ENCODE data around the gene SYNE1. TPM values are rescaled to one million over a fixed set of nuclear protein-coding genes. Genes with fewer than 3 reads are reported as not detected.
"Not testable (repeated sequence)": the region's sequence is repeated elsewhere in the genome, so short reads cannot be mapped to it uniquely, and the experiment has no call there.

SYNE1 gene
- total RNA-seq, result 100 to 1,000 TPM; 135 to 160 TPM

- peaks cover 0 to 15% of the 10 kb centered on the region in 2 donors for H3K4me1 ChIP-seq
- no peaks in the 10 kb centered on the region for H3K9me3 ChIP-seq
- no peak for DNase-seq (ENCODE audit: low spot score)
- H3K27ac ChIP-seq, result peak within 1 kb of the TSS; percentile 63 to 73
- H3K27me3 ChIP-seq, result no peaks in the 10 kb centered on the region
- no peaks in the 10 kb centered on the region for H3K36me3 ChIP-seq
- no peak for TF ChIP-seq CTCF (IDR thresholded peaks at IDR 0.05)
- H3K4me3 ChIP-seq, result peak within 1 kb of the TSS; percentile 50 to 75
These were observed at the start of gene SYNE1 for GRCh38 chr6:152637296-152638047. Gene SYNE1, minus strand, starts transcription at chr6:152637362. Its CDS starts 9,031 bp downstream, at chr6:152628331.

- no peak overlapping the region for H3K4me3 ChIP-seq
- no peak for DNase-seq (ENCODE audit: low spot score)
- H3K36me3 ChIP-seq, result no peaks in the 10 kb centered on the region
- no peaks in the 10 kb centered on the region for H3K4me1 ChIP-seq
- TF ChIP-seq CTCF (IDR thresholded peaks at IDR 0.05), result no peak
- H3K27ac ChIP-seq, result no peak overlapping the region
- no peaks in the 10 kb centered on the region for H3K27me3 ChIP-seq
- H3K9me3 ChIP-seq, result no peaks in the 10 kb centered on the region
These were observed 48.7 kb upstream of the SYNE1 start for GRCh38 chr6:152685819-152686218.

GRCh38 chr6:152682935-152683334, 45.8 kb upstream of the SYNE1 start:
- H3K4me3 ChIP-seq; H3K27me3 ChIP-seq; H3K4me1 ChIP-seq; H3K27ac ChIP-seq; DNase-seq (ENCODE audit: low spot score); H3K9me3 ChIP-seq; H3K36me3 ChIP-seq: not testable (repeated sequence)

- H3K36me3 ChIP-seq, result no peaks in the 10 kb centered on the region
- TF ChIP-seq CTCF (IDR thresholded peaks at IDR 0.05), result no peak
- no peaks in the 10 kb centered on the region for H3K9me3 ChIP-seq
- no peaks in the 10 kb centered on the region for H3K27me3 ChIP-seq
- H3K27ac ChIP-seq, result no peak overlapping the region
- H3K4me3 ChIP-seq, result no peak overlapping the region
- H3K4me1 ChIP-seq, result no peaks in the 10 kb centered on the region
- DNase-seq (ENCODE audit: low spot score), result no peak
These were observed 45.0 kb upstream of the SYNE1 start for GRCh38 chr6:152682141-152682540.

GRCh38 chr6:152680879-152681517, 43.8 kb upstream of the SYNE1 start:
- no peak overlapping the region for H3K4me3 ChIP-seq
- no peak for TF ChIP-seq CTCF (IDR thresholded peaks at IDR 0.05)
- no peaks in the 10 kb centered on the region for H3K27me3 ChIP-seq
- no peaks in the 10 kb centered on the region for H3K4me1 ChIP-seq
- H3K9me3 ChIP-seq, result no peaks in the 10 kb centered on the region
- DNase-seq (ENCODE audit: low spot score), result no peak
- H3K36me3 ChIP-seq, result no peaks in the 10 kb centered on the region
- H3K27ac ChIP-seq, result no peak overlapping the region

- Histone ChIP-seq H3K4me1 (no peaks in the 10 kb centered on the region), H3K9me3 (no peaks in the 10 kb centered on the region), H3K36me3 (no peaks in the 10 kb centered on the region), H3K27me3 (no peaks in the 10 kb centered on the region), H3K27ac (no peak overlapping the region), H3K4me3 (no peak overlapping the region)
- no peak for TF ChIP-seq CTCF (IDR thresholded peaks at IDR 0.05)
- no peak for DNase-seq (ENCODE audit: low spot score)
These were observed 43.0 kb upstream of the SYNE1 start for GRCh38 chr6:152680151-152680550.

Data from right atrium auricular region (tissue), 2 donors.